Activated T-cell treated with anti-CD3 and anti-CD28 coated beads, Interleukin-2, amount 50 U/mL, for 4 hours (primary cell): ENCODE results near the gene PRIM2. TPM values are rescaled to one million over a fixed set of nuclear protein-coding genes. Genes with fewer than 3 reads are reported as not detected.
"Not testable (repeated sequence)": the region's sequence is repeated elsewhere in the genome, so short reads cannot be mapped to it uniquely, and the experiment has no call there.

Experiments
- ATAC-seq, 2 donors: fragments of 200-7000 bp; cut with Tn5 transposase; one replicate each; pipeline ENCODE4 v1.10.0; 2021
- DNase-seq: peaks from one replicate; pipeline ENCODE4 v3.0.0-alpha.2; 2020
- H3K27me3 Mint-ChIP-seq: one replicate; pipeline ENCODE4 v1.8.0; 2021; ENCODE audit warnings: low read depth, mixed read lengths
- H3K36me3 Mint-ChIP-seq: one replicate; pipeline ENCODE4 v1.8.0; 2022; ENCODE audit warnings: mixed read lengths; ENCODE audit not compliant: insufficient read depth
- H3K4me1 Mint-ChIP-seq: one replicate; pipeline ENCODE4 v1.8.0; 2021; ENCODE audit warnings: low read depth, mixed read lengths
- H3K4me3 Mint-ChIP-seq: one replicate; pipeline ENCODE4 v1.8.0; 2021; ENCODE audit warnings: mild to moderate bottlenecking, moderate library complexity, mixed read lengths
- H3K9me3 Mint-ChIP-seq: one replicate; pipeline ENCODE4 v1.8.0; 2021; ENCODE audit warnings: mixed read lengths
- total RNA-seq, 3 donors: library from RNA; stranded (reverse); gene quantifications; one replicate each; pipeline ENCODE4 v1.2.1, GENCODE V29; 2021

The PRIM2 gene
- total RNA-seq, 3 donors from 2014 or later = 27.8 to 31.8 (median 29.1) TPM

DNA sequence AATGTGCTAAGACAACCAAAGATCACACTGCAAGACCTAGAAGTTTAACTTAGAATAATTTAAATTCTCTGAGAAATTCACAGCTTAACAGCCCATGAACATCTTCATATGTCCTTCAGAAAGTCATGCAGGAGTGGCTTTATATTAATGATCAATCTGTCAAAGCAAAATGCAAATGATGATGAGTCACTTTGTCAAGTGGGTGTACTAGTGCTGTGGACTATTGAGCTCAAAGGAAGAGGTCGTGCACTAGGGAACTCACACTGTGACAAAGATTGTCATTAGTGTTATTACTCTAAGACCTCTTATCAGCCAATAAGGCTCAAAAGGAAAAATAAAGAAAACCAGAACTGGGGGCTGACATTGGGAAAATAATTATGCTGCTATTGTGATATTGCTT is 343.5 kb downstream of the PRIM2 start:
- H3K4me1 Mint-ChIP-seq, H3K36me3 Mint-ChIP-seq, H3K27me3 Mint-ChIP-seq, H3K9me3 Mint-ChIP-seq, ATAC-seq, H3K4me3 Mint-ChIP-seq, DNase-seq: not testable (repeated sequence)

DNA sequence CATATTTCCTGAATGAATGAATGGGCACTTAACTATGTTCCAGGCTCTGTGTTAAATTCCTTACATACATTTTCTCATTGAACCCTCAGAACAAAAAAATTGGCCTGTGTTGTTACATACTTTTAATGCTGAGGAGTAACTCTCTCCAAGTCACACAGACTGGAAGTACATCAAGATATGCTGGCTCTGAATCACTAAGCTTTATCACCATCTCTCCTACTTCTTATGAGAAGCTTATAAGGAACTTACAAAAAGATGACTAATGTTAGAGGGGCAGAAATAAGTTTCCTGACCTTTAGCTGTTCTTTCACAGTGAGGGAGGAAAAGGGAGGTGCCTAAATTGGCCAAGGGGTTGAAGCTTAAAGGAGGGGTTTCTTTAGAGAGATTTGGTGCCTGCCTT is 350.7 kb downstream of the PRIM2 start:
- not testable (repeated sequence) for H3K9me3 Mint-ChIP-seq, H3K4me3 Mint-ChIP-seq, H3K36me3 Mint-ChIP-seq, ATAC-seq, DNase-seq, H3K4me1 Mint-ChIP-seq, H3K27me3 Mint-ChIP-seq

DNA sequence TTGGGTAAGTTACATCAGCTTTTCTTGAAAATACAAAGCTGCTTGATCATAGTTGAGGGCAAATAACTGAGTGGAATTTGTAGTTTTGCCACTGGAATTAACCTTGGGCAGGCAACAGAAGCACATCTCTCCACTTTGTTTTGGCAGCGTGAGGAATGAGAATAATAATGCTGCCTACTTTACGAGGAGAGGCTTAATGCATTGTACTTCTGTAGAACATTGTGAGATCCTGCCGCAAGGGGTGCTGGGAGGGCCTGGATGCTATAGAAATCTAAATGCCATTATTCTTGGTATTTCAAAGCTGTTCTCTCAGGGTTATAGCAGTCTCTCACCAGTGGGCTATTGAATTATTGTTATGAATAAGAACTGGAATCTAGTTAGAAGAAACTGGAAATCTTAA is 353.8 kb downstream of the PRIM2 start:
- not testable (repeated sequence) for H3K4me1 Mint-ChIP-seq, ATAC-seq

DNA sequence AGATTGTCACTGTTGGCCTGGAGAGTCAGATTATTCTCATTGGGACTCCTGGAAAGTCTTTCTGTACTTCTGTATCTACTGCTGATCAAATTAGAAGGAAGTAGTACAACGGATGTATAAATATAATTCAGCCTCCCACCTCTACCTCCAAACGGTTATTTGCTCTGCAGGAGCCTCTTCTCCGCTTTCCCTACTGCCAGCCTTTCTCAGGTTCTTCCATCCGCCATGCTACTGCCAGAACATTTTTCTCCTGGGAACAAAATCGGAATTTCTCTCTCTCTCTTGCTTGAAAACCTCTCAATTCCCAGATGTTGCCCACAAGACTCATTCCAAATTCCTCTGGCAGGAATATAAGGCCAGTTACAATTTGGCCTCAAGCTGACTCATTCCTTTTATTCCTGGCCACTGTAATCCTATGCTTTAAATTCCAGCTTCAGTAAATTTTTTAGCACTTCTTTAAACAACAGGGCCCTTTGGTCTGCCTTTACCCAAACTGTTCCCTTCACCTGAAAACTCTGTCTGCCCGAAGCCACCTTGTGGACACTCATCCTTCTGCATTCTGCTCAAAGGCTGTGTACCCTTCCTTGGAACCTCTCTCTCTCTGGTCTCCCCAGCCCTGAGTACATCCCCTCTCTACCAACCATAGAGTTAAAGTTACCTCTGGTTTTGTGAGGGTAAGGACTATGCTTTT is 354.7 kb downstream of the PRIM2 start:
- not testable (repeated sequence) for ATAC-seq, H3K36me3 Mint-ChIP-seq, DNase-seq, H3K9me3 Mint-ChIP-seq, H3K4me1 Mint-ChIP-seq, H3K4me3 Mint-ChIP-seq
- H3K27me3 Mint-ChIP-seq = peaks cover 11% of the 10 kb centered on the region

More for the DNA sequence above, 353.8 kb downstream of the PRIM2 start:
- DNase-seq, H3K9me3 Mint-ChIP-seq, H3K27me3 Mint-ChIP-seq, H3K4me3 Mint-ChIP-seq, H3K36me3 Mint-ChIP-seq: not testable (repeated sequence)

DNA sequence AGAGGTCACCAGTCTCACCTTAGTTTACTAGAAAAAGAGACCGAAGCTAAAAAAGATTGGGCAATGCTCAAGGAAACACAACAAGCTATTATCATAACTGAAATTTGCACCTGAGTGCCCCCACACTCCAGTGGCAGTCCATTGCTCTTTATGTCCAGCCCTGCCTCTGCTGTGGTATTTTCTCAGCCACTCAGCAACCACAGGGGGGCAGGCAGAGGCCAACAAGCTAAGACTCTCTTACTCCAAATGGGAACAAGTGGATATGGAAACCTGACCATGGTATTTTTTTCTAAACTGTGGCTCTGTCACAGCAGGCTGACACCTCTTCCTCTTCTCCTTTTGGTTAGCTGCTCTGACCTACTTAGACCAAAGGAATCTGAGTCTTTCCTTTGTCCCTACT is 355.9 kb downstream of the PRIM2 start:
- H3K4me1 Mint-ChIP-seq, DNase-seq, H3K4me3 Mint-ChIP-seq, H3K36me3 Mint-ChIP-seq, H3K9me3 Mint-ChIP-seq, ATAC-seq: not testable (repeated sequence)
- H3K27me3 Mint-ChIP-seq = peaks cover 13% of the 10 kb centered on the region

DNA sequence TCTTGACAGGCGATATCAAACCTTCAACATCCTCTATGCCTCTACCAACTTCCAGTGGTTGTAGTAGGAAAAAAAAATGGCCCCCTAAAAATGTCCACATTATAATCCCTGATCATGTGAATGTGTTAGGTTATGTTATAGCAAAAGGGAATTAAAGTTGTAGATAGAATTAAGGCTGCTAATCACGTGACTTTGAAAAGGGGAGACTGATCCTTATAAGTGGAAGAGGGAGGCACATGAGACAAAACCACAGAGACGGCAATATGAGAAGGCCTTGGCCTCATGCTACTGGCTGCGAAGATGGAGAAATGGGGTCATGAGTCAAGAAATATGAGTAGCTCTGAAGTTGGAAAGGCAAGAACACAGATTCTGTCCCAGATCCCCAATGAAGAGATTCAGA is 358.0 kb downstream of the PRIM2 start:
- not testable (repeated sequence) for H3K4me1 Mint-ChIP-seq, DNase-seq, ATAC-seq, H3K36me3 Mint-ChIP-seq, H3K9me3 Mint-ChIP-seq, H3K4me3 Mint-ChIP-seq
- peaks cover 13% of the 10 kb centered on the region for H3K27me3 Mint-ChIP-seq

DNA sequence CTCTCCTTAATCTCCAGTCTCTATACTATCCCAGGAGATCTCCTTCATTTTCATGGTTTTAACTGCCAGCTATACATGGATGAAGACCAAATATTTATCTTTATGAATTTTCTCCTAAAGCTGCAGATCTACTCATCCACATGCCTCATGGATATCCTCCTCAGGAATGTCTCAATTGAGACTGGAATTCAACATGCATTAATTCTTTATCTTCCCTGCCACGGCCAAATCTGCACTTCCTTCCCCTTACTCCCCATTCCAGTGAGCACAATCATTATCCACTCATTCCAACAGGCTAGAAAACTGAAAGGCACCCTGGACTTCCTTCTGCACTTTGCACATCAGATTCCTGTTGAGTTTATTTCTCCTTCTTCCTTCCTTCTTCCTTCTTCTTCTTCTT is 379.0 kb downstream of the PRIM2 start:
- not testable (repeated sequence) for ATAC-seq, H3K4me3 Mint-ChIP-seq, H3K4me1 Mint-ChIP-seq, H3K27me3 Mint-ChIP-seq, H3K36me3 Mint-ChIP-seq, H3K9me3 Mint-ChIP-seq, DNase-seq

Other genes with a start within 250 kb of the PRIM2 start
- gene ZNF451, start 227.4 kb upstream of the PRIM2 start, total RNA-seq = 10 to 100 TPM; 36.8 to 44.8 (median 43.3) TPM
- gene BAG2, start 145.3 kb upstream of the PRIM2 start, total RNA-seq = 1 to 10 TPM; 6.3 to 7.2 (median 6.9) TPM
- 1 to 10 TPM; 1.5 to 2.2 (median 2.0) TPM for gene RAB23, start 95.3 kb upstream of the PRIM2 start, total RNA-seq